AG04449 (cell line): ENCODE data around the gene SMYD3.

Experiments
- CTCF ChIA-PET: fragments of 350-600 bp; formaldehyde crosslinking; extraction: SDS; loops from one replicate; lab custom pipeline; 2021; ENCODE audit warnings: antibody characterized with exemption; lab: Yijun Ruan, JAX
- POLR2A ChIA-PET: fragments of 400-600, 350-600 bp; formaldehyde crosslinking; extraction: SDS; loops from one replicate; lab custom pipeline; 2020; ENCODE audit warnings: antibody characterized with exemption, inconsistent platforms; lab: Yijun Ruan, JAX
- DNase-seq: peaks from one replicate; pipeline ENCODE4 v3.0.0-alpha.2; 2010; ENCODE audit warnings: low read depth, low spot score
- H3K4me3 ChIP-seq: 2 replicates; pipeline ENCODE4 v1.5.1; 2011; ENCODE audit warnings: low read depth, mild to moderate bottlenecking, control low read depth, low read length
- CTCF ChIP-seq: IDR thresholded peaks from one replicate; pipeline ENCODE4 v1.5.1; 2011; ENCODE audit warnings: mild to moderate bottlenecking, moderate library complexity, low read length, control low read depth, inconsistent platforms; ENCODE audit not compliant: insufficient read depth; ENCODE audit errors: missing control alignments

Gene SMYD3

GRCh38 chr1:246099570-246099969 is 407.5 kb downstream of the SMYD3 start:
- POLR2A ChIA-PET, result no interaction called here
- H3K4me3 ChIP-seq, result no peak overlapping the region
- no peak for TF ChIP-seq CTCF
- CTCF ChIA-PET, result interaction anchor here (1.4 to 1.5 kb wide), 2 partner anchors 8 to 9 kb away, joined by 3 to 4 read pairs; no protein-coding TSS in a partner anchor
- no peak for DNase-seq

- POLR2A ChIA-PET, result no interaction called here
- CTCF ChIA-PET, result interaction anchor here (0.7 kb wide), 1 partner anchor 13 kb away, joined by 3 read pairs; no protein-coding TSS in a partner anchor
- no peak for DNase-seq
- TF ChIP-seq CTCF, result no peak
- no peak overlapping the region for H3K4me3 ChIP-seq
Measured at GRCh38 chr1:246096356-246096755, 410.7 kb downstream of the SMYD3 start.

GRCh38 chr1:246095443-246095842 is 411.6 kb downstream of the SMYD3 start:
- POLR2A ChIA-PET, result no interaction called here
- CTCF ChIA-PET, result no interaction called here
- H3K4me3 ChIP-seq, result no peak overlapping the region
- TF ChIP-seq CTCF, result no peak
- DNase-seq, result no peak

GRCh38 chr1:246093230-246093629 is 413.8 kb downstream of the SMYD3 start:
- no peak for TF ChIP-seq CTCF
- CTCF ChIA-PET, result no interaction called here
- no peak for DNase-seq

GRCh38 chr1:246092136-246092535 is 414.9 kb downstream of the SMYD3 start:
- TF ChIP-seq CTCF, result no peak
- ChIA-PET POLR2A (no interaction called here), CTCF (interaction anchor here (0.5 to 1.0 kb wide), 2 partner anchors 8 to 25 kb away, joined by 3 read pairs; no protein-coding TSS in a partner anchor)
- no peak overlapping the region for H3K4me3 ChIP-seq
- no peak for DNase-seq

More at GRCh38 chr1:246093230-246093629, 413.8 kb downstream of the SMYD3 start:
- POLR2A ChIA-PET, result no interaction called here
- H3K4me3 ChIP-seq, result no peak overlapping the region

GRCh38 chr1:246091477-246091876 is 415.6 kb downstream of the SMYD3 start:
- TF ChIP-seq CTCF, result no peak
- POLR2A ChIA-PET, result no interaction called here
- DNase-seq, result no peak
- no peak overlapping the region for H3K4me3 ChIP-seq
- CTCF ChIA-PET, result interaction anchor here (0.5 to 1.0 kb wide), 3 partner anchors 9 to 25 kb away, joined by 3 read pairs; no protein-coding TSS in a partner anchor
